ENCODE results near the gene ARSG. TPM values are rescaled to one million over a fixed set of nuclear protein-coding genes. Genes with fewer than 3 reads are reported as not detected.
"Not testable (repeated sequence)": the region's sequence is repeated elsewhere in the genome, so short reads cannot be mapped to it uniquely, and the experiment has no call there.

The ARSG gene
- total RNA-seq, 2 donors from 2014 or later, result 5.4 to 16.9 TPM

- Histone ChIP-seq H3K4me1 (ENCODE audit: control insufficient read depth in 1 of 2, low read depth in 2 of 2) (no peaks in the 10 kb centered on the region), H3K4me3 (no peak overlapping the region), H3K27ac (no peak overlapping the region), H3K27me3 (replicated peaks; ENCODE audit: insufficient read depth) (no peaks in the 10 kb centered on the region), H3K9me3 (no peaks in the 10 kb centered on the region), H3K36me3 (no peaks in the 10 kb centered on the region)
- no peak for TF ChIP-seq CTCF (IDR thresholded peaks at IDR 0.05)
- ATAC-seq (ENCODE audit: insufficient number of reproducible peaks, low FRiP score, low read depth), result no peak
- DNase-seq (ENCODE audit: low spot score), result no peak
Measured at GRCh38 chr17:68302666-68303065, 11.4 kb downstream of the ARSG start.

GRCh38 chr17:68304706-68305105 lies 13.4 kb downstream of the ARSG start:
- Histone ChIP-seq H3K4me3 (no peak overlapping the region), H3K4me1 (ENCODE audit: control insufficient read depth in 1 of 2, low read depth in 2 of 2) (no peaks in the 10 kb centered on the region), H3K9me3 (no peaks in the 10 kb centered on the region), H3K27ac (no peak overlapping the region), H3K27me3 (replicated peaks; ENCODE audit: insufficient read depth) (no peaks in the 10 kb centered on the region), H3K36me3 (no peaks in the 10 kb centered on the region)
- no peak for DNase-seq (ENCODE audit: low spot score)
- TF ChIP-seq CTCF (IDR thresholded peaks at IDR 0.05), result no peak
- no peak for ATAC-seq (ENCODE audit: insufficient number of reproducible peaks, low FRiP score, low read depth)

- H3K36me3 ChIP-seq, result no peaks in the 10 kb centered on the region
- no peak for DNase-seq (ENCODE audit: low spot score)
- no peak for TF ChIP-seq CTCF (IDR thresholded peaks at IDR 0.05)
- ATAC-seq (ENCODE audit: insufficient number of reproducible peaks, low FRiP score, low read depth), result no peak
- H3K4me1 ChIP-seq (ENCODE audit: control insufficient read depth in 1 of 2, low read depth in 2 of 2), result no peaks in the 10 kb centered on the region
- H3K4me3 ChIP-seq, result no peak overlapping the region
- no peak overlapping the region for H3K27ac ChIP-seq
- no peaks in the 10 kb centered on the region for H3K27me3 ChIP-seq (replicated peaks; ENCODE audit: insufficient read depth)
- no peaks in the 10 kb centered on the region for H3K9me3 ChIP-seq
Measured at GRCh38 chr17:68305142-68305541, 13.8 kb downstream of the ARSG start.

GRCh38 chr17:68306819-68307218 lies 15.5 kb downstream of the ARSG start:
- H3K36me3 ChIP-seq, result no peaks in the 10 kb centered on the region
- no peaks in the 10 kb centered on the region for H3K27me3 ChIP-seq (replicated peaks; ENCODE audit: insufficient read depth)
- H3K9me3 ChIP-seq, result no peaks in the 10 kb centered on the region
- TF ChIP-seq CTCF (IDR thresholded peaks at IDR 0.05), result no peak
- no peak overlapping the region for H3K27ac ChIP-seq
- H3K4me1 ChIP-seq (ENCODE audit: control insufficient read depth in 1 of 2, low read depth in 2 of 2), result no peaks in the 10 kb centered on the region
- ATAC-seq (ENCODE audit: insufficient number of reproducible peaks, low FRiP score, low read depth) (no peak), DNase-seq (ENCODE audit: low spot score) (no peak)
- no peak overlapping the region for H3K4me3 ChIP-seq

GRCh38 chr17:68307443-68307842 lies 16.1 kb downstream of the ARSG start:
- no peaks in the 10 kb centered on the region for H3K4me1 ChIP-seq (ENCODE audit: control insufficient read depth in 1 of 2, low read depth in 2 of 2)
- no peak for TF ChIP-seq CTCF (IDR thresholded peaks at IDR 0.05)
- no peaks in the 10 kb centered on the region for H3K36me3 ChIP-seq
- H3K9me3 ChIP-seq, result no peaks in the 10 kb centered on the region
- no peak overlapping the region for H3K27ac ChIP-seq
- H3K27me3 ChIP-seq (replicated peaks; ENCODE audit: insufficient read depth), result no peaks in the 10 kb centered on the region
- no peak overlapping the region for H3K4me3 ChIP-seq
- DNase-seq (ENCODE audit: low spot score), result no peak
- no peak for ATAC-seq (ENCODE audit: insufficient number of reproducible peaks, low FRiP score, low read depth)

GRCh38 chr17:68308486-68308885 lies 17.2 kb downstream of the ARSG start:
- H3K4me1 ChIP-seq (ENCODE audit: control insufficient read depth in 1 of 2, low read depth in 2 of 2); H3K9me3 ChIP-seq; ATAC-seq (ENCODE audit: insufficient number of reproducible peaks, low FRiP score, low read depth); DNase-seq (ENCODE audit: low spot score); H3K27me3 ChIP-seq (replicated peaks; ENCODE audit: insufficient read depth); H3K27ac ChIP-seq; H3K4me3 ChIP-seq; H3K36me3 ChIP-seq: not testable (repeated sequence)

- not testable (repeated sequence) for H3K9me3 ChIP-seq; H3K27ac ChIP-seq; H3K27me3 ChIP-seq (replicated peaks; ENCODE audit: insufficient read depth); H3K36me3 ChIP-seq; DNase-seq (ENCODE audit: low spot score); ATAC-seq (ENCODE audit: insufficient number of reproducible peaks, low FRiP score, low read depth); H3K4me1 ChIP-seq (ENCODE audit: control insufficient read depth in 1 of 2, low read depth in 2 of 2); H3K4me3 ChIP-seq
Measured at GRCh38 chr17:68309066-68309670, 17.9 kb downstream of the ARSG start.

All from thoracic aorta (tissue), 2 donors.